Nephron progenitor cell (in vitro differentiated cells): ENCODE measurements around the gene UBE3D.

Experiments
- DNase-seq: peaks from one replicate; pipeline ENCODE4 v3.0.0; 2021
- H3K27ac Mint-ChIP-seq: 2 replicates; pipeline ENCODE4 v1.8.0; 2021; ENCODE audit warnings: mild to moderate bottlenecking, moderate library complexity, mixed read lengths
- H3K27me3 Mint-ChIP-seq: 2 replicates; pipeline ENCODE4 v1.8.0; 2021; ENCODE audit warnings: mild to moderate bottlenecking, low read depth, mixed read lengths; ENCODE audit not compliant: poor library complexity
- H3K36me3 Mint-ChIP-seq: 2 replicates; pipeline ENCODE4 v1.8.0; 2021; ENCODE audit warnings: low read depth, mixed read lengths
- H3K4me1 Mint-ChIP-seq: 2 replicates; pipeline ENCODE4 v1.8.0; 2021; ENCODE audit warnings: mixed read lengths
- H3K4me3 Mint-ChIP-seq: 2 replicates; pipeline ENCODE4 v1.8.0; 2021; ENCODE audit warnings: mild to moderate bottlenecking, moderate library complexity, mixed read lengths
- H3K9me3 Mint-ChIP-seq: 2 replicates; pipeline ENCODE4 v1.8.0; 2021; ENCODE audit warnings: mild to moderate bottlenecking, moderate library complexity, mixed read lengths
- TF ChIP-seq, protein P1 (sequence below): fragments of 200-600 bp; sonication (generic); IDR thresholded peaks from 2 replicates; pipeline ENCODE4 v1.5.0; 2021; ENCODE audit warnings: antibody characterized with exemption

UBE3D gene

DNA sequence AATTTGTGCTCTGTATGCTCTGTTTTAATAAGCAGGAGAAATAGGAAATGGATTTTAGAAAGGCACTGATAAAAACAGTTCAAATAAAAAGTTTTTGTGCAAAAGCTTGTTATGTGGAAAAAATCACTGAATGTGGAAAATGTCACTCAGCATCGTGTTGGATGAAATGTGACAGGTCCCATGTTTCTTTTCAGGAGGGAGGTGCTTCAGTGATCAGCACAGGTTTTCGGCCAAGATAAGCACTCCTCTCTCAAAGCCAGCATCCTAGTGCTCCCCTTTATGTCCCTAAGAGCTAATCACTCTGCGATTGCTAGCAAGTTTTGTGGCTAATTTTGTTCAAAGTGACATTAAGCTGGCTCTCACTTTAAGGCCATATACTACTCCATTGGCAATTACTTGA is 12.0 kb downstream of the UBE3D start:
- peaks cover 36% of the 10 kb centered on the region for H3K4me1 Mint-ChIP-seq
- TF ChIP-seq, protein P1, sequence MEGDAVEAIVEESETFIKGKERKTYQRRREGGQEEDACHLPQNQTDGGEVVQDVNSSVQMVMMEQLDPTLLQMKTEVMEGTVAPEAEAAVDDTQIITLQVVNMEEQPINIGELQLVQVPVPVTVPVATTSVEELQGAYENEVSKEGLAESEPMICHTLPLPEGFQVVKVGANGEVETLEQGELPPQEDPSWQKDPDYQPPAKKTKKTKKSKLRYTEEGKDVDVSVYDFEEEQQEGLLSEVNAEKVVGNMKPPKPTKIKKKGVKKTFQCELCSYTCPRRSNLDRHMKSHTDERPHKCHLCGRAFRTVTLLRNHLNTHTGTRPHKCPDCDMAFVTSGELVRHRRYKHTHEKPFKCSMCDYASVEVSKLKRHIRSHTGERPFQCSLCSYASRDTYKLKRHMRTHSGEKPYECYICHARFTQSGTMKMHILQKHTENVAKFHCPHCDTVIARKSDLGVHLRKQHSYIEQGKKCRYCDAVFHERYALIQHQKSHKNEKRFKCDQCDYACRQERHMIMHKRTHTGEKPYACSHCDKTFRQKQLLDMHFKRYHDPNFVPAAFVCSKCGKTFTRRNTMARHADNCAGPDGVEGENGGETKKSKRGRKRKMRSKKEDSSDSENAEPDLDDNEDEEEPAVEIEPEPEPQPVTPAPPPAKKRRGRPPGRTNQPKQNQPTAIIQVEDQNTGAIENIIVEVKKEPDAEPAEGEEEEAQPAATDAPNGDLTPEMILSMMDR = no peak
- no peaks in the 10 kb centered on the region for H3K27me3 Mint-ChIP-seq
- no peak for DNase-seq
- H3K27ac Mint-ChIP-seq = no peak overlapping the region
- peaks cover 31% of the 10 kb centered on the region for H3K36me3 Mint-ChIP-seq
- no peaks in the 10 kb centered on the region for H3K9me3 Mint-ChIP-seq
- H3K4me3 Mint-ChIP-seq = no peak overlapping the region

DNA sequence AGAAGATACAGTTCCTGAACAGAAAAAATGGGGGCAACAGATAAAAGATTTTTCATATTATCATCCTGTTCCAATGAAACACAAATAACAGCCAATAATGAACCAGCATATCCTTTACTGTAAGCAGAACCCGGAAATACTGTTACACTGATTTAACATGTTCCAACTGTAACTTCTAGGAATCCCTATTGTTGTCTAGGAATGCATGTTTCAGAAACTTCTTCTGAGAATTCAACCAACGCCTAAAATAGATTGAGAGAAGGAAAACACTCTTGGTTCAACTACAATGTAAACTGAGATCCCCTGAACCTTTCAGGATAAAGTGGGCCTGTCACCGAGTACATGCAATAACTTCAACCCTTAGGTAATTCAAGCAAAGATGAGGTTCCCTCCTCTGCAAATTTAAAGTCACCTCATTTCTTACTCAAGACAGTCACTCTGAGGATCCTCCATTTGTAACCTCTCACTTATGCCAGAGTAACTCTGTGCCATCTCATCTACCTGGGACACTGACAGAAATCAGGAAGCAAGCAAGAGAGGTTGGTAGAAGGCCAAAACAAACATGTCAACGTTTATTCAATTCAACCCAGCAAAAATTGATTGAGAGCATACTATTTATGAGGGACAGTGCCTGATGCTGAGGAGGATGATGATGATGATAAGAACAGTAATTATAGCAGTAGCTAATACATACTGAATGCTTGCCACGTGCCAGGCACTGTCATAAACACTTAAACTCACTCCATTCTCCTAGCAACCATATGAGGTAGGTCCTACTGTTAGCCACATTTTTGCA is 14.1 kb downstream of the UBE3D start:
- H3K27ac Mint-ChIP-seq = no peak overlapping the region
- H3K9me3 Mint-ChIP-seq = peaks cover under 1% of the 10 kb centered on the region
- H3K4me3 Mint-ChIP-seq = no peak overlapping the region
- DNase-seq = no peak
- peaks cover 40% of the 10 kb centered on the region for H3K36me3 Mint-ChIP-seq
- no peaks in the 10 kb centered on the region for H3K27me3 Mint-ChIP-seq
- TF ChIP-seq, protein P1 = no peak
- peaks cover 40% of the 10 kb centered on the region for H3K4me1 Mint-ChIP-seq

DNA sequence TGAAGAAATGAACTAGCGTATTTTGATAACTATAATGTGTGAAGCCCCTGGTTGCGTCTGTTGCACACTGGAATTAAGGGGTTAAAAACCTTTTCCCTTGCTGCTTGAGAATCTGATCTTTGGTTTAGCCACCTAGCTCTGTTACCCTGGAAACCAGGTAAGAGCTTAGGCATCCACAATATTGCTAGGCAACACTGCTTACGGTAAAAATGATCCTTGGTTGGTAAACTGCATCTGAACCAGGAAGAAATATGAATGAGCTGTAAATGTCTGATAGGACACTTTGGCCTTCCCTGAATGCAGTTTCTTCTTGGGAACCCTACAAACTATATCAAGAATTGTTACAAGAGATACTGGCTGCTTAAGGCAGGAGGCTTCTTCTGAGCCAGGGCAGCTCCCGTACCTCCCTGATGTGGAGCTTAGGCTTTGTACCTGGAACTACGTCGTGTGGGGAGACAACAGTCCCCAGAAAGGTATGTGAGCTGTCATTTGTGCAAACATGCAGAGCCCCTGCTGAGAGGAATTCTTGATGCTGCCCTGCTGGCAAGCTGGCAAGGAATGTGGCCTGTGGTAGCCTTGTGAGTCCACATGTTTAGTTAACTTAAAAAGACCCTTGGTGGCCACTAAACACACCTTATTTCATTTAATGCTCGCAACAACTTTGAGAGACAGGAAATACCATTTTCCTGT is 18.4 kb downstream of the UBE3D start:
- Mint-ChIP-seq H3K27ac (no peak overlapping the region), H3K4me3 (no peak overlapping the region), H3K9me3 (peaks cover 23% of the 10 kb centered on the region), H3K36me3 (peaks cover 51% of the 10 kb centered on the region), H3K4me1 (peaks cover 35% of the 10 kb centered on the region), H3K27me3 (peaks cover 3% of the 10 kb centered on the region)
- TF ChIP-seq, protein P1 = no peak
- DNase-seq = no peak

DNA sequence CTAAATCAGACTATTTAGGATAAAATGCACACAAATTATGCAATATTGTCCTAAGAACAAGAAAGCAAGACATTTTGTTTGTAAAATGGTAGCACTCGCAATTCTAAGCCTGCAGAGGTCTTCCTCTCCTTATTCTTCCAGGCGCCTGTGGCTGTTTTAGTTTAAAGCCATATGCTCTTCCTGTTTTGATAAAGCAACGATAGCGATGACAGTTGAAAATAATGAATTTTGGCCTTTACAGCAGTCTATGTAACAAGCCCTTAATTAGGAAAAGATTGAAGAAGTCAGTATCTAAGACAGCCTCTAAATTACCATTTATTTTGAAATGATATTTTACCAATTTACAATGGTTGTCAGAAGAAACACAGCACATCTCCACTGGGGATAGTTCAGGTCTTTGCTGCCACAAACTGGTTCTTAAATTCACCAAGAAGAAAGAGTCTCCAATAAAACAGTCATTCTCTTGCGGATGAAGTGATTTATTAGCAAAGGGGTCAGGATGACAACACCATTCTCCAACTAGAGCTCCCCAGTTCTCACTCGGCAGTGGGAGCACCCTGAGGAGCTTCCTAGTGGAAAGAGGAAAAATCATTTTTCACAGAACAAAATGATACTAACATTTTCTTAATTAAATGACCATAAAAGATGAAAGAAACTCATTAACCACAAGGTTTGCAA is 21.4 kb downstream of the UBE3D start:
- Mint-ChIP-seq H3K27ac (peak overlapping the region; percentile 81), H3K9me3 (peaks cover 23% of the 10 kb centered on the region), H3K27me3 (peaks cover 3% of the 10 kb centered on the region), H3K4me1 (peaks cover 36% of the 10 kb centered on the region), H3K4me3 (peak overlapping the region; percentile 55), H3K36me3 (peaks cover 51% of the 10 kb centered on the region)
- TF ChIP-seq, protein P1 = no peak
- DNase-seq = peak; percentile 13

DNA sequence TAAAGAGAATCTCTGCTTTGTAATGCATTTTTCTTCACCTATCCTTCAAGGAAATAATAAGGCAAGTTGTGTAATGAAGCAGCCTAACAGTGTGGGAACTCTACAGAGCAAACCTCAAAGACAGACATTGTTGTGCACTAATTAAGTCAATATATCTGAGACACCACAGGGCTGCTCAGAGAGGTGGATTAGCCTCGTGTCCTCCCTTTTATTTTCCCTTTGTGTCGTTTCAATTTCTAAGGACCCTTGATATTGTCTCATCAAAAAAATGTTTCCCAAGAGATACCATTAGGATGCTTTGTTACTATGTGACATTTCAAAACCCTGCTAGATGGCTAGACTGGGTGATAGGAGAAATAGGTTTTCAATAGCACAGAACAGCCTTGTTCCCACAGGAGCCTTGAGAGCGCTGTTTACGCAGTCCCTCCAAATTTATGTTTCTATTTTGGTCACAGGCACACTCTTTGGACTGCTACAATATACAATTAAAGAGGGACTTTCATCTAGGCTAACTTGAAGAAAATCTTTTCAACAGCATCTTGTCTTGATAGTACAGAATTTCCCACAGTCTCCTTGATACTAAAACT is 23.1 kb downstream of the UBE3D start:
- TF ChIP-seq, protein P1 = no peak
- Mint-ChIP-seq H3K27ac (peak overlapping the region; percentile 86), H3K9me3 (peaks cover 23% of the 10 kb centered on the region), H3K4me1 (peaks cover 30% of the 10 kb centered on the region), H3K4me3 (no peak overlapping the region), H3K36me3 (peaks cover 50% of the 10 kb centered on the region), H3K27me3 (peaks cover 3% of the 10 kb centered on the region)
- no peak for DNase-seq
